NT2/D1 (cell line): ENCODE measurements around the gene ZNF429.

Experiments used
- YY1 ChIP-seq: IDR thresholded peaks from 2 replicates; pipeline ENCODE4 v1.6.1; 2011; ENCODE audit not compliant: insufficient read length, insufficient read depth
- ZNF274 ChIP-seq: IDR thresholded peaks from 2 replicates; pipeline ENCODE4 v1.6.1; 2011; ENCODE audit warnings: mild to moderate bottlenecking, low read depth, low read length

DNA sequence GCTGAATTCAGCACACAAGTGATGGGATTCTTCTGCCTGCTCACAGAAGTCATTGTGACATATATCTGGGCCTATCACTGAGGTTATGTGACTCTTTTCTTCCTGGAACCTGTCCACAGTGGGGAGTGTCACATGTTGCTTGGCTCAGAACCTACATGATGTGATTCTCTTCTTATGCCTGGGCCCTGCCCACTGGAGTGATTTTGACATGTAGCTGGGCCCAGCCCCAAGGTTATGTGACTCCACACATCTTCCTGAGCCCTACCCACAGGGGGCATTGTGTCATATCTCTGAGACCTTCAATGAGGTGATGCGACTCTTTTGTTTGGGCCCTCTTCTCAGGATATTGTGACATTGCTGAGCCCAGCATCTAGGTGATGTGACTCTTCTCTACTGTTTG is 17.4 kb upstream of the ZNF429 start:
- TF ChIP-seq YY1 = no peak
- TF ChIP-seq ZNF274 = no peak
